Activated naive CD4-positive, alpha-beta T cell treated with anti-CD3 and anti-CD28 coated beads, Interleukin-2, amount 10 ng/mL, durations not matched to agents 7 days and 5 days (primary cell): Measurements from ENCODE around the gene TBPL2.

Source experiments
- CTCF ChIA-PET: fragments of 350-600 bp; sonication (Branson Sonifier 250); formaldehyde crosslinking; loops from one replicate; lab custom pipeline; 2021; ENCODE audit warnings: antibody characterized with exemption; lab: Charles Lee
- DNase-seq: peaks from one replicate; pipeline ENCODE4 v3.0.0-alpha.2; 2020
- H3K27ac Mint-ChIP-seq: one replicate; pipeline ENCODE4 v1.8.0; 2021; ENCODE audit warnings: mild to moderate bottlenecking, moderate library complexity, mixed read lengths
- H3K27me3 Mint-ChIP-seq: one replicate; pipeline ENCODE4 v1.8.0; 2021; ENCODE audit warnings: mild to moderate bottlenecking, mixed read lengths
- H3K36me3 Mint-ChIP-seq: one replicate; pipeline ENCODE4 v1.8.0; 2021; ENCODE audit warnings: mixed read lengths
- H3K4me1 Mint-ChIP-seq: one replicate; pipeline ENCODE4 v1.8.0; 2021; ENCODE audit warnings: mixed read lengths
- H3K4me3 Mint-ChIP-seq: one replicate; pipeline ENCODE4 v1.8.0; 2021; ENCODE audit warnings: mild to moderate bottlenecking, moderate library complexity, mixed read lengths
- H3K9me3 Mint-ChIP-seq: one replicate; pipeline ENCODE4 v1.8.0; 2021; ENCODE audit warnings: mixed read lengths

The TBPL2 gene

DNA sequence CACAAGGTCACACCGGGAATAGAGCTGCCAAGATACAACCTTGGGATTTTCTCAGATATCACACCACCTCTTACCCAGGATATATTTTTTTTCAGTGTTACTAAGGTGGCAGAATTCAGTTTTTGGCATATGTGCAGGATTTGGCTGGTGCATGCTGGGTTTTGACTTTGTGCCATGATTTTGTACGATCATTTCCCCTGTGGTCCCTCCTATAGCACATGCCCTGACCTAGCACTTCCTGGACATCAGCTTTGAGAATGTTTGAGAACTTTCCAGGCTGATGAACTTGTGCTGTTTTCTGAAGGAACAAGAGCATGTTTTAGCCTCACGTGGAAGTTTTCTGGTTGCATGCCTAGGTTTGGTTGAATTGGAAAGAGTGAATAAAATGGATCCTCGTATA lies 11.0 kb upstream of the TBPL2 start:
- Mint-ChIP-seq H3K9me3 (no peaks in the 10 kb centered on the region), H3K36me3 (no peaks in the 10 kb centered on the region), H3K27ac (no peak overlapping the region), H3K4me3 (no peak overlapping the region), H3K4me1 (no peaks in the 10 kb centered on the region), H3K27me3 (peaks cover 4% of the 10 kb centered on the region)
- DNase-seq: no peak
- CTCF ChIA-PET: no interaction called here

DNA sequence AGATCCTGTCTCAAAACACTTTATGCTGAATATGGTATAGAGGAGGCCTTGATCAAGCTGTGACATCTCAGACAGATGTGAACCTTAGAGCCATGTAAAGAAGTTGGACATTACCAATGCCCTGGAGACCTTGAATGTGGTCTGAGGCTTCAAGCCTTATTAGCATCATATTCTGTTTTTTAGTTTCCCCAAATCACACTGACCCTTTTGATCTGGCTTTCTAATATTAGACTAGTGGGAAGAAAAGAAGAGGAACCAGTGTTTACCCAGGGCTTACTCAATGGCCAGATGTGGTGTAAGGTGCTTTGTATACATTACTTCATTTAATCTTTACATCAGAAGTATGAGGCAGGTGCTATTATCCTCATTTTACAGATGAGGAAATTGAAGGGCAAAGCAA lies 10.6 kb upstream of the TBPL2 start:
- Mint-ChIP-seq H3K4me3 (no peak overlapping the region), H3K9me3 (no peaks in the 10 kb centered on the region), H3K4me1 (no peaks in the 10 kb centered on the region), H3K27ac (no peak overlapping the region), H3K27me3 (peaks cover 4% of the 10 kb centered on the region), H3K36me3 (no peaks in the 10 kb centered on the region)
- CTCF ChIA-PET: no interaction called here
- no peak for DNase-seq

- CTCF ChIA-PET: no interaction called here
- H3K27me3 Mint-ChIP-seq: peaks cover 4% of the 10 kb centered on the region
These were observed 10.1 kb upstream of the TBPL2 start for GRCh38 chr14:55450539-55450938.

DNA sequence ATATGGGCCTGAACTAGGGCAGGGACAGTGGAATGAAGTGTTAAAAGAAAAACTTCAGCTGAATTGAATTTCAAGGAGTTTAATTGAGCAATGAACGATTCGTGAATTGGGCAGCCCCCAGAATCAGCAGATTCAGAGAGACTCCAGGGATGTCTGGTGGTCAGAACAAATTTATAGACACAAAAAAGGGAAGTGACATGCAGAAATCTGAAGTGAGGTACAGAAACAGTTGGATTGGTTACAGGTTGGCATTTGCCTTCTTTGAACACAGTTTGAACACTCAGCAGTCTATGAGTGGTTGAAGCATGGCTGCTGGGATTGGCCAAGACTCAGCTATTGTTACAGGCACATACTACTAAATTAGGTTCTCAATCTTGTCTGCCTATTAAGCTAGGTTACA lies 9.7 kb upstream of the TBPL2 start:
- Mint-ChIP-seq H3K4me3 (no peak overlapping the region), H3K4me1 (no peaks in the 10 kb centered on the region), H3K36me3 (no peaks in the 10 kb centered on the region), H3K27me3 (peaks cover 4% of the 10 kb centered on the region), H3K27ac (no peak overlapping the region), H3K9me3 (no peaks in the 10 kb centered on the region)
- no peak for DNase-seq
- CTCF ChIA-PET: no interaction called here

More at GRCh38 chr14:55450539-55450938, 10.1 kb upstream of the TBPL2 start:
- H3K27ac Mint-ChIP-seq: no peak overlapping the region
- H3K36me3 Mint-ChIP-seq: no peaks in the 10 kb centered on the region
- no peak overlapping the region for H3K4me3 Mint-ChIP-seq
- no peaks in the 10 kb centered on the region for H3K9me3 Mint-ChIP-seq
- DNase-seq: no peak
- no peaks in the 10 kb centered on the region for H3K4me1 Mint-ChIP-seq

GRCh38 chr14:55449116-55449515 lies 8.7 kb upstream of the TBPL2 start:
- H3K27ac Mint-ChIP-seq: no peak overlapping the region
- CTCF ChIA-PET: no interaction called here
- no peak for DNase-seq
- no peaks in the 10 kb centered on the region for H3K4me1 Mint-ChIP-seq
- no peak overlapping the region for H3K4me3 Mint-ChIP-seq
- H3K36me3 Mint-ChIP-seq: no peaks in the 10 kb centered on the region
- H3K9me3 Mint-ChIP-seq: no peaks in the 10 kb centered on the region
- peaks cover 4% of the 10 kb centered on the region for H3K27me3 Mint-ChIP-seq

GRCh38 chr14:55448141-55448614 lies 7.8 kb upstream of the TBPL2 start:
- no peaks in the 10 kb centered on the region for H3K36me3 Mint-ChIP-seq
- peak overlapping the region; percentile 50 for H3K27ac Mint-ChIP-seq
- no peaks in the 10 kb centered on the region for H3K27me3 Mint-ChIP-seq
- H3K9me3 Mint-ChIP-seq: no peaks in the 10 kb centered on the region
- no peaks in the 10 kb centered on the region for H3K4me1 Mint-ChIP-seq
- DNase-seq: no peak
- CTCF ChIA-PET: interaction anchor here (2.7 kb wide), 1 partner anchor 10 kb away, joined by 17 read pairs; no protein-coding TSS in a partner anchor
- no peak overlapping the region for H3K4me3 Mint-ChIP-seq

GRCh38 chr14:55446833-55447232 lies 6.4 kb upstream of the TBPL2 start:
- Mint-ChIP-seq H3K36me3 (no peaks in the 10 kb centered on the region), H3K27ac (no peak overlapping the region), H3K9me3 (no peaks in the 10 kb centered on the region), H3K4me3 (no peak overlapping the region), H3K27me3 (no peaks in the 10 kb centered on the region), H3K4me1 (no peaks in the 10 kb centered on the region)
- DNase-seq: no peak
- CTCF ChIA-PET: interaction anchor here (0.6 to 2.7 kb wide), 21 partner anchors 7 to 1036 kb away, joined by 3 to 17 read pairs (median 4); no protein-coding TSS in a partner anchor

GRCh38 chr14:55446127-55446736 lies 5.8 kb upstream of the TBPL2 start:
- Mint-ChIP-seq H3K27ac (no peak overlapping the region), H3K4me1 (no peaks in the 10 kb centered on the region), H3K4me3 (no peak overlapping the region), H3K27me3 (no peaks in the 10 kb centered on the region), H3K9me3 (no peaks in the 10 kb centered on the region), H3K36me3 (no peaks in the 10 kb centered on the region)
- DNase-seq: peak; percentile 67
- CTCF ChIA-PET: interaction anchor here (0.6 to 2.7 kb wide), 23 partner anchors 8 to 1036 kb away, joined by 3 to 17 read pairs (median 4); no protein-coding TSS in a partner anchor

GRCh38 chr14:55441286-55441685 lies 870 bp upstream of the TBPL2 start:
- no peak overlapping the region for H3K27ac Mint-ChIP-seq
- CTCF ChIA-PET: no interaction called here
- H3K4me3 Mint-ChIP-seq: no peak overlapping the region
- H3K9me3 Mint-ChIP-seq: no peaks in the 10 kb centered on the region
- H3K4me1 Mint-ChIP-seq: no peaks in the 10 kb centered on the region
- peaks cover 22% of the 10 kb centered on the region for H3K27me3 Mint-ChIP-seq
- H3K36me3 Mint-ChIP-seq: no peaks in the 10 kb centered on the region
- no peak for DNase-seq

- DNase-seq: peak; percentile 31
- CTCF ChIA-PET: interaction anchor here (1.5 to 3.1 kb wide), 4 partner anchors 9 to 19 kb away, joined by 3 to 17 read pairs (median 4); no protein-coding TSS in a partner anchor
- Mint-ChIP-seq H3K36me3 (no peaks in the 10 kb centered on the region), H3K9me3 (no peaks in the 10 kb centered on the region), H3K4me1 (peaks cover 19% of the 10 kb centered on the region), H3K27ac (no peak overlapping the region), H3K4me3 (no peak overlapping the region), H3K27me3 (peaks cover 22% of the 10 kb centered on the region)
These were observed 2.2 kb downstream of the TBPL2 start for GRCh38 chr14:55438066-55438683.

DNA sequence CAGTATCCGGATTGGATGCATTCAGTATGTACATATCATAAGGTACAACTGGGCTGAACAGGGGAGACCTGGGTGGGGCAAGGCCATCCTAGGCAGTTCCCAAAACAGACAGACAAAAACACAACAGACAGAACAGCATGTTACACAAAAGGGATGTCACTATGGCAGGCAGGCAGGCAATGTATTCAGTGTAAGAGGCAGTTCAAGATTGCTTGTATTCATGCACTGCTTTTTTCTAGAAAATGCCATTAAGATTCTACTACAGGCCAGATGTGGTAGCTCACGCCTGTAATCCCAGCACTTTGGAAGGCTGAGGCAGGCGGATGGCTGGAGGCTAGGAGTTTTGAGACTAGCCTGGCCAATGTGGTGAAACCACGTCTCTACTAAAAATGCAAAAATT lies 3.5 kb downstream of the TBPL2 start:
- Mint-ChIP-seq H3K36me3 (no peaks in the 10 kb centered on the region), H3K27ac (no peak overlapping the region), H3K4me3 (no peak overlapping the region), H3K4me1 (peaks cover 24% of the 10 kb centered on the region), H3K9me3 (no peaks in the 10 kb centered on the region), H3K27me3 (peaks cover 22% of the 10 kb centered on the region)
- DNase-seq: no peak
- CTCF ChIA-PET: interaction anchor here (1.4 to 3.1 kb wide), 2 partner anchors 10 to 166 kb away, joined by 4 to 17 read pairs; no protein-coding TSS in a partner anchor

DNA sequence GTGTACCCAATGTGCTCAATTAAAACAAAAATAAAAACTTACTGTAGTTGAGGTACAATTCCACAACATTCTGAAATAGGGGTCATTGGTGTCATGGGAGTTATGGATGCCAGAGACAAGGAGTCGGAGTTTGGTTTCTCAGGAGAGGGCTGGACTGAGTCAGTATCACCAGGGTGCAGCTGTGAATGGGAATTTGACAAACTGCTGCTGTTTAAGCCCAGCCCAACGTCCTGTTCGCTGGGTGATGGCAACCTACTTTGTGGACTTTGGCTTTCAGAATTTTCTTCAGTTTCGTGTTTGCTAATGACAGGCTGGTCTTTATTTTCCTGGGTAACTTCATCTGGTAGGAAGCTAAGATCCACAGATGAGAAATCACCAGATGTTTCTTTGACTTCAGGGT lies 3.9 kb downstream of the TBPL2 start:
- Mint-ChIP-seq H3K27me3 (peaks cover 22% of the 10 kb centered on the region), H3K9me3 (no peaks in the 10 kb centered on the region), H3K4me1 (peaks cover 24% of the 10 kb centered on the region), H3K27ac (no peak overlapping the region), H3K36me3 (no peaks in the 10 kb centered on the region), H3K4me3 (no peak overlapping the region)
- CTCF ChIA-PET: interaction anchor here (1.4 to 3.1 kb wide), 2 partner anchors 11 to 166 kb away, joined by 4 to 17 read pairs; no protein-coding TSS in a partner anchor
- no peak for DNase-seq

- Mint-ChIP-seq H3K27me3 (peaks cover 15% of the 10 kb centered on the region), H3K27ac (no peak overlapping the region), H3K36me3 (no peaks in the 10 kb centered on the region), H3K4me1 (peaks cover 28% of the 10 kb centered on the region), H3K4me3 (no peak overlapping the region), H3K9me3 (no peaks in the 10 kb centered on the region)
- DNase-seq: no peak
- CTCF ChIA-PET: interaction anchor here (0.6 to 1.0 kb wide), 10 partner anchors 9 to 1060 kb away, joined by 3 to 5 read pairs (median 3); no protein-coding TSS in a partner anchor
These were observed 5.6 kb downstream of the TBPL2 start for GRCh38 chr14:55434805-55435174.

- no peaks in the 10 kb centered on the region for H3K9me3 Mint-ChIP-seq
- H3K27ac Mint-ChIP-seq: peak overlapping the region; percentile 64
- peaks cover 28% of the 10 kb centered on the region for H3K4me1 Mint-ChIP-seq
- peak overlapping the region; percentile 6 for H3K4me3 Mint-ChIP-seq
- CTCF ChIA-PET: interaction anchor here (0.6 to 1.0 kb wide), 8 partner anchors 17 to 448 kb away, joined by 3 to 5 read pairs (median 3); no protein-coding TSS in a partner anchor
- H3K27me3 Mint-ChIP-seq: peaks cover 14% of the 10 kb centered on the region
- DNase-seq: no peak
- no peaks in the 10 kb centered on the region for H3K36me3 Mint-ChIP-seq
These were observed 6.3 kb downstream of the TBPL2 start for GRCh38 chr14:55433880-55434804.
